ENCODE results near the gene EDDM3A. TPM values are rescaled to one million over a fixed set of nuclear protein-coding genes. Genes with fewer than 3 reads are reported as not detected.

EDDM3A gene
- total RNA-seq, 2 experiments from 2014 or later: not detected

DNA sequence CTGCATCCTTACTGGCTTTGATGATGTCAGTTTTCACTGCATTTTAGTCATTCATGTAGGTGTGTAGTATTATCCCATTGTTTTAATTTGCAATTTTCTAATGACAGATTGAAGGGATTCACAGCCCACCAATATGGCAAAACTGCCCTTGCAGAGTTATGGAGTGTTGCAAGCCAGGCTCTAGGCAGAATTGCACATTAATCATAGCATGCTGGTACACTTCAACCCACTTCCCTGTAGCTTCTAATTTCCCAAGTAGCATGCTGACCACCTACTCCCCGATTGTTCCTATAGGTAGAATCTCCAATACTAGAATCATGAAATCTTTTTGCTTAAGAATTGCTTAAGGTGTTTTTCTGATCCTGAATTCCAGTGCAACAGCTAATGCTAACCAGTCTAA, 30.2 kb downstream of the EDDM3A start:
- no peak overlapping the region for H3K27ac ChIP-seq (ENCODE audit: low read depth, low read length, poor library complexity, severe bottlenecking)
- H2AFZ ChIP-seq (ENCODE audit: low read length): no peak overlapping the region
- no peaks in the 10 kb centered on the region for H3K36me3 ChIP-seq (ENCODE audit: insufficient read depth, low read length)
- intact Hi-C loops (cut with micrococcal nuclease; ENCODE audit: unreplicated experiment): no loop called here
- H3K9me3 ChIP-seq (ENCODE audit: low read length): no peaks in the 10 kb centered on the region
- CTCF ChIA-PET (ENCODE audit: unreplicated experiment): no interaction called here
- no peak overlapping the region for H3K4me2 ChIP-seq (ENCODE audit: low read length)
- DNase-seq (ENCODE audit: low spot score): no peak
- TF ChIP-seq, protein P1, sequence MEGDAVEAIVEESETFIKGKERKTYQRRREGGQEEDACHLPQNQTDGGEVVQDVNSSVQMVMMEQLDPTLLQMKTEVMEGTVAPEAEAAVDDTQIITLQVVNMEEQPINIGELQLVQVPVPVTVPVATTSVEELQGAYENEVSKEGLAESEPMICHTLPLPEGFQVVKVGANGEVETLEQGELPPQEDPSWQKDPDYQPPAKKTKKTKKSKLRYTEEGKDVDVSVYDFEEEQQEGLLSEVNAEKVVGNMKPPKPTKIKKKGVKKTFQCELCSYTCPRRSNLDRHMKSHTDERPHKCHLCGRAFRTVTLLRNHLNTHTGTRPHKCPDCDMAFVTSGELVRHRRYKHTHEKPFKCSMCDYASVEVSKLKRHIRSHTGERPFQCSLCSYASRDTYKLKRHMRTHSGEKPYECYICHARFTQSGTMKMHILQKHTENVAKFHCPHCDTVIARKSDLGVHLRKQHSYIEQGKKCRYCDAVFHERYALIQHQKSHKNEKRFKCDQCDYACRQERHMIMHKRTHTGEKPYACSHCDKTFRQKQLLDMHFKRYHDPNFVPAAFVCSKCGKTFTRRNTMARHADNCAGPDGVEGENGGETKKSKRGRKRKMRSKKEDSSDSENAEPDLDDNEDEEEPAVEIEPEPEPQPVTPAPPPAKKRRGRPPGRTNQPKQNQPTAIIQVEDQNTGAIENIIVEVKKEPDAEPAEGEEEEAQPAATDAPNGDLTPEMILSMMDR (conservative IDR thresholded peaks at IDR 0.05; ENCODE audit: low read length): no peak
- H3K79me2 ChIP-seq (ENCODE audit: insufficient read depth, low read depth, low read length): no peaks in the 10 kb centered on the region
- POLR2A ChIA-PET: interaction anchor here (0.7 kb wide), 1 partner anchor 211 kb away, joined by 3 read pairs; no protein-coding TSS in a partner anchor
- no peak overlapping the region for H3K4me3 ChIP-seq (ENCODE audit: low read depth, low read length, poor library complexity, severe bottlenecking)
- no peaks in the 10 kb centered on the region for H3K9me2 ChIP-seq (ENCODE audit: insufficient read depth, low read length)
- H4K20me1 ChIP-seq (ENCODE audit: insufficient read depth, low read length): no peaks in the 10 kb centered on the region
- H3K4me1 ChIP-seq (ENCODE audit: insufficient read depth, low read length, poor library complexity, severe bottlenecking): peaks cover 9% of the 10 kb centered on the region
- no TSS peak for BruUV-seq (replicated peaks)

DNA sequence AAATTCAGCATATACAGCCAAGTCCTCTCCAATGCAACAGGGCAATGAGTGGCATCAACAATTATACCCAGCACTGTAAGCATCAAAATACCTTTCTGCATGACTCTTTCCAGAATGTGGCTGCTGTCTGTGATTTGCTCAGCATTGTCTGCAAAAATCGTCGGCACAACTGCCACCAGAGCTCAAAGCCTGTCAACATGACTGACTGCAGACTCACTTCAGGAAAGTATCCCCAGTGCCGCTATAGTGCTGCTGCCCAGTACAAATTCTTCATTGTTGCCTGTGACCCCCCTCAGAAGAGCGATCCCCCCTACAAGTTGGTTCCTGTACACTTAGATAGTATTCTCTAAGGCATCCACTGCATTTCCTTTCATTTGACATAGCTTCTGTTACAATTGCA, 36.1 kb downstream of the EDDM3A start:
- no peaks in the 10 kb centered on the region for H3K36me3 ChIP-seq (ENCODE audit: insufficient read depth, low read length)
- H3K4me3 ChIP-seq (ENCODE audit: low read depth, low read length, poor library complexity, severe bottlenecking): peak overlapping the region; percentile 18
- no peaks in the 10 kb centered on the region for H4K20me1 ChIP-seq (ENCODE audit: insufficient read depth, low read length)
- peak overlapping the region; percentile 41 for H3K4me2 ChIP-seq (ENCODE audit: low read length)
- TF ChIP-seq, protein P1 (conservative IDR thresholded peaks at IDR 0.05; ENCODE audit: low read length): no peak
- no peak for TF ChIP-seq EZH2phosphoT487 (IDR thresholded peaks at IDR 0.05; ENCODE audit: borderline replicate concordance, low read depth, low read length)
- H3K4me1 ChIP-seq (ENCODE audit: insufficient read depth, low read length, poor library complexity, severe bottlenecking): peaks cover 28% of the 10 kb centered on the region
- H3K27ac ChIP-seq (ENCODE audit: low read depth, low read length, poor library complexity, severe bottlenecking): peak overlapping the region; percentile 5
- no peaks in the 10 kb centered on the region for H3K79me2 ChIP-seq (ENCODE audit: insufficient read depth, low read depth, low read length)
- intact Hi-C loops (cut with micrococcal nuclease; ENCODE audit: unreplicated experiment): no loop called here
- peak overlapping the region; percentile 38; the same call in 1 of the 2 replicates for H2AFZ ChIP-seq (ENCODE audit: low read length)
- H3K9me3 ChIP-seq (ENCODE audit: low read length): no peaks in the 10 kb centered on the region
- ChIA-PET CTCF (ENCODE audit: unreplicated experiment) (no interaction called here), POLR2A (interaction anchor here (0.5 to 1.9 kb wide), 2 partner anchors 18 to 45 kb away, joined by 4 to 8 read pairs; no protein-coding TSS in a partner anchor)
- BruUV-seq (replicated peaks): no TSS peak
- H3K9me2 ChIP-seq (ENCODE audit: insufficient read depth, low read length): no peaks in the 10 kb centered on the region
- no peak for DNase-seq (ENCODE audit: low spot score)

DNA sequence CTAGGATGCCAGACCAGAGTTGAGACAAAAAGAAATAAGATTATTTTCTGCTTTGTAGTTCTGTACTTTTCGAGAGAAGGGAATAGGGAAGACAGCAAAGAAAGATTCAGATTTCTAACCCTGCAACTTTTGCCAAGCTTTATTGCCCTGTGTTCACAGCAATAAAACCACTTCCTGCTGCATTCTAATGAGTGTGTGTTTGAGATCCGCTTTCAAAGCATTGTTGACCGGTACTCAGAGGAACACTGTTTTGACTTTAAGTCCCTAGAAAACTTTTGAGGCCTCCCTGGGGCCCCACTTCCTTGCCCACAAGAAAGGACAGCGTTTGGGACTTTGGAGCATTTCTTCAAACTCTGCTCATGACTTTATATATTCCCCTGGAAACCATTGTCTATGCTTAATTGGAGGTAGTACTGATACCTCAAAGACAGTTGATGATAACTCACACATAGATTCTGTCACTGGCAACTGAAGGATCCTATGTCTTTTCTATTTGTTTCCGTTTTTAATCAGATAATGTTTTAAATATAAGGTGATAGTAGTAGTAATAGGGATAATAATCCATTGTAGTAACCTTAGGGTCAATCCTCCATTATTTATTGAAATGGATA, 36.7 kb downstream of the EDDM3A start:
- intact Hi-C loops (cut with micrococcal nuclease; ENCODE audit: unreplicated experiment): no loop called here
- Histone ChIP-seq H3K9me2 (ENCODE audit: insufficient read depth, low read length) (no peaks in the 10 kb centered on the region), H3K9me3 (ENCODE audit: low read length) (no peaks in the 10 kb centered on the region), H3K36me3 (ENCODE audit: insufficient read depth, low read length) (no peaks in the 10 kb centered on the region), H3K79me2 (ENCODE audit: insufficient read depth, low read depth, low read length) (no peaks in the 10 kb centered on the region), H4K20me1 (ENCODE audit: insufficient read depth, low read length) (no peaks in the 10 kb centered on the region), H2AFZ (ENCODE audit: low read length) (peak overlapping the region; percentile 38; the same call in 1 of the 2 replicates), H3K27ac (ENCODE audit: low read depth, low read length, poor library complexity, severe bottlenecking) (peak overlapping the region; percentile 5), H3K4me1 (ENCODE audit: insufficient read depth, low read length, poor library complexity, severe bottlenecking) (peaks cover 28% of the 10 kb centered on the region), H3K4me2 (ENCODE audit: low read length) (peak overlapping the region; percentile 41), H3K4me3 (ENCODE audit: low read depth, low read length, poor library complexity, severe bottlenecking) (peak overlapping the region; percentile 18)
- BruUV-seq (replicated peaks): no TSS peak
- POLR2A ChIA-PET: interaction anchor here (1.9 kb wide), 1 partner anchor 18 kb away, joined by 8 read pairs; no protein-coding TSS in a partner anchor
- peak; percentile 52 for DNase-seq (ENCODE audit: low spot score)
- TF ChIP-seq, protein P1 (conservative IDR thresholded peaks at IDR 0.05; ENCODE audit: low read length): no peak
- no peak for TF ChIP-seq EZH2phosphoT487 (IDR thresholded peaks at IDR 0.05; ENCODE audit: borderline replicate concordance, low read depth, low read length)
- CTCF ChIA-PET (ENCODE audit: unreplicated experiment): no interaction called here

All from OCI-LY7 (cell line).